HS-27A (cell line): Measurements from ENCODE around the gene NDUFV2.

Source experiments
- DNase-seq: peaks from one replicate; pipeline ENCODE4 v3.0.0-alpha.2; 2012; ENCODE audit warnings: low read depth, missing footprints

The NDUFV2 gene

DNA sequence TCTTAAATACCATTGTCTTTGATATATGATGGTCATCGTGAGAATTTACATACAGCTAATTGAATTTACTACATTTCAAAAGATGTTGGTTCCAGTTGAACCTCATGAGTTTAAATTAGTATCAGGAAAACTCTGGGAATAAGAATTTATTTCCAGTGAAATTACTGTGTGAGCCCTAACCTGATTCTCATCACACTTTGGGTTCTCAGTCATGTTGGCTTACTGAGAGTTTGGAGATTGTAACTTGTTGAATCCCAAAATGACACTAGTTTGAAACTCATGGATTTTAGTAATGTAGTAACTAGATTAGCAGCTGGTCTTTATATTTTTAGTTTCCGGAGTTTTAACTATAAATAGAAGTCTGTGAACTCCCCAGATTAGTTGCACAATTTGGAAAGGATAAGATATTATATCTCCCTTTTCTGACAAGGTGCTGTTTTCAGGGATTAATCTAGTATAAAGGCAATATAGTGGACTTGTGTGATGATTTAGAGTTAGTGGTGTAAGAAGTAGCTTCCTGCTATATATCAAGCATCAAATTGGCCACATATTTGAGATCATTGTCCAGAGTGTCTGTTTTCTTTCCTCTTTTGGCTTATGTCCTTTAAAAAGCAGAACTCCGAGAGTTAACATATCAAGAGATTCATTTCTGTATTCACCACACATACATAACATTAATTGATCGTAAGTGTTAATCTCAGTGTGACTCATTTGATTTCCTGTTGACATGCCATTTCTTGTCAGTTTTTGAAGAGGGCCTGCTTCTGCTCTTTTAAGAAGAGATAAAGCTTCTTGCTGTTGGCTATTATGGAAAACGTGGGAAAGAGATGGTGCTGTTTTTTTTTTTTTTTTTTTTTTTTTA is 15.7 kb downstream of the NDUFV2 start:
- no peak for DNase-seq

- no peak for DNase-seq
Observed at GRCh38 chr18:9120796-9121195, 18.3 kb downstream of the NDUFV2 start.

GRCh38 chr18:9123520-9123919 is 21.0 kb downstream of the NDUFV2 start:
- DNase-seq: no peak

DNA sequence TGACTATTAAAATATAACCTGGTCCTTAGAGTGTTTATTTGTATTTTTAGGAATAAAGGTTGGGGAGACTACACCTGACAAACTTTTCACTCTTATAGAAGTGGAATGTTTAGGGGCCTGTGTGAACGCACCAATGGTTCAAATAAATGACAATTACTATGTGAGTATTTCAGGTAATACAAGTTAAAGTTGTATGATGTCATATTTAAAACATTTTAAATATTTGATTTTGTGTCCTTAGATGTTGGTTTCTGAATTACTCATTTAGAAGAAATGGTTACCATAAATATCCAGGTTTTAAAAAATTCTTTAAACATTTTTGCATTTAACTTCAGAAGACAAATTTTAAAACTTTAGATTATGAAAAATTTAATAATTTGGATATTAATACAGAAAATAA is 22.3 kb downstream of the NDUFV2 start:
- no peak for DNase-seq

DNA sequence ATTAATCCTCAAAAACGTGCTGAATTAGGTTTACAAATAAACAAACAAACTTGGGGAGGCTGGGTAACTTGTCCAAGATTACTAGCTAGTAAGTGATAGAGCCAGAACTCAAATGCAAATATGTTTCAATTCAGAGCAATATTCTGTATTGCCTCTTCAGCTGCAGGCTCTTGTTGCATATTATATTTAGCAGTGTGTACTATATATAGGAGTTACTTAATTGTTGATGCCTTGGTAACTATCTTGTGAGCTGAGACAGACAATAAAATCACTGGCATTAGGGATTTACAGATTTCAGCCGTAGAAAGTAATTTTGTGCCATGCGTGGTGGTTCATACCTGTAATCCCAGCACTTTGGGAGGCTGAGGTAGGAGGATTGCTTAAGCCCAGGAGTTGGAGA is 23.8 kb downstream of the NDUFV2 start:
- DNase-seq: no peak

DNA sequence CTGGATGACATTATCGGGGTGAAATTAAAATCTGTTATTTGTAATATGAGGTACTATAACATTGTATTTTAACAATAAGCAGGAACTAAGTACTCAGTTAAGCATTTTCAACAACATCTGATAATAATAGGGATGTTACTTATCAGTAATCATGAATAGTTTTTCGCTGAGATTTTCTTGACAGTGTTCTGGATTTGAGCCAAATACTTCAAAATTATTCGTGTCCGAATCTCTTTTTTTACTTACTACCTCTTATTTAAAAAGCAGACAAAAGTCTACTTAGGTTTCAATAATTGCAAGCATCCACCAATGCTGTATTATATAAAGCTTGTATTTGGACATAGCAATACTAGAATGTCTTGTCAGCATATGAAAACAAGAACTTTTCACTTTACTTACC is 27.7 kb downstream of the NDUFV2 start:
- no peak for DNase-seq

DNA sequence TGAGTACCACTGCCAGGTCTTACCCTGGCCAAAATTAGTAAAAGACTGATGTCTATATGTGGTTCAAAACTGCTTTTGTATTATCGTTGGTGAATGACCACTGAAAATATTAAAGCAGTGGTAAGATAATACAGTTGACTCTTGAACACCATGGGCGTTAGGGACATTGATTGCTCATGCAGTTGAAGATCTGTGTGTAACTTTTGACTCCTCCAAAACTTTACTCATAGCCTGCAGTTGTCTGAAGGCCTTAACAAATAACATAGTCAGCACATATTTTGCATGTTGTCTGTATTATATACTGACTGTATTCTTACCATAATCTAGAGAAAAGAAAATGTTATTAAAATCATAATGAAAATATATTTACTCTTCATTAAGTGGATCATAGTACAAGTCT is 28.3 kb downstream of the NDUFV2 start:
- no peak for DNase-seq

- no peak for DNase-seq
Observed at GRCh38 chr18:9132628-9133027, 30.1 kb downstream of the NDUFV2 start.

DNA sequence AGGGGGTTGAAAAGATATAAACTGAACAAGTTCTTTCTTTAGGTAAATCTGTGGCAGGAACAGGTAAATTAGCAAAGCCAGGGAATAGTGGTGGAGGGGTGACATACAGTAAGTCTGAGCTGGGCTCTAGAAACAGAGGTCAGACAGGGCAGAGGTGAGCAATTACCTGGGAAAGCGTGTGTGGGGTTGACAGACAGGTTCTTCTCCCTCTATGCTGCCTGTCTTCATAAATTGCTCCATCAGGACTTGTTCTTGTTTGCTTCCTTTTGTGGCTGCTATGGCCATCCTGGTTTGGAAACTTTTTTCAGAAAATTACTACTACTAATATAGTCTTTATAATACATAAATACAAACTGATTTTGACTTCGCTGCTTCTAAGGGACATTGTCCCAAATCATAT is 30.7 kb downstream of the NDUFV2 start:
- DNase-seq: no peak

DNA sequence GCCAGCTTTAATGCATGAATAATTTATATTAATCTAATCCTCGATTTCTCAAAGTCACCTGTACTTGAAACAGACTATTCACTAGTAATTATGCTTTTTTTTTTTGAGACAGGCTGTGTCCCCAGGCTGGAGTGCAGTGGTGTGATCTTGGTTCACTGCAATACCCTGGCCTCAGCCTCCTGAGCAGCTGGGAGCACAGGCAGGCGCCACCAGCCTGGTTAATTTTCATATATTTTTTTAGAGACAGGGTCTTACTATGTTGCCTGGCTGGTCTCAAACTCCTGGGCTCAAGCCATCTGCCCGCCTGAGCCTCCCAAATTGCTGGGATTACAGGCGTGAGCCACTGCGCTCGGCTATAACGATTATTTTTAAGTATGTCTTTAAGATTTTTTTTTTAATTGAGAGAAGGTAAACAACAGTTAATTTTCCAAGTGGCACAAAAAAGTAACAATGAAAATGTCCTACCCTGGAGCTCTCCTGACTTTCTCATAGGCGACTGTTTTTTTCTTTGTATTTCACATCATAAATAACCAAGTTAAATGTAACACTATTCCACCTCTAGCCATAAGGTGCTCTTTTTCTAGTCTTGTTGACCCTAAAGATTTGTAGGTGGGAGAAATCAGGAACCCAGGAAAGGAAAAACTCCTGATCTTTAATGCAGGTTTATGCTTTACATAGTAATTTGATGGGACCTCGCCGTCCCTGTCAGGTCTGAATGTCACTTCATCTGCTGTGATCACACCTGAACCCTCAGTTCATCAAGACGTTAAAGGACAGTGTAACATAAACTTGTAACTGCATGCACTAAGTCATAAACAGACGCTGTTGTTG is 32.8 kb downstream of the NDUFV2 start:
- DNase-seq: no peak

DNA sequence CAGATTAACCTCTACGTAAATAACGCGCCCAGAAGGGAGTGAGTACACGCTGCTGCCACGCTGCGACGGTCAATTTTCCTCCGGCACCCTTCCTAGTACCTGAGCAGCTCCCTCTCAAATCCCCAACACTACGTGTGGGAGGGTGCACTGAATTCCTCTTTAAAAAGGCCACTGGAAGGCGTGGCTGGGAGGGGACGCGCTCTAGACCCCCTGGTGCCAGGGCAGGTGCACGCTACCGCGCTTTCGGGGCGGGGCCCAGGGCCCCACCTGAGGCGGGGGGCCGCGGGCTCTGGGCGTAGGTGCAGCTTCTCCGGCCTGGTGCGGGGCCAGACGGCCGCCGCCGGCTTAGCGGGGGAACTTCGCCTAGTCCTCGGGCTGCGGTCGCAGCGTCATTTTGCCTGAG is 33.4 kb downstream of the NDUFV2 start:
- no peak for DNase-seq

DNA sequence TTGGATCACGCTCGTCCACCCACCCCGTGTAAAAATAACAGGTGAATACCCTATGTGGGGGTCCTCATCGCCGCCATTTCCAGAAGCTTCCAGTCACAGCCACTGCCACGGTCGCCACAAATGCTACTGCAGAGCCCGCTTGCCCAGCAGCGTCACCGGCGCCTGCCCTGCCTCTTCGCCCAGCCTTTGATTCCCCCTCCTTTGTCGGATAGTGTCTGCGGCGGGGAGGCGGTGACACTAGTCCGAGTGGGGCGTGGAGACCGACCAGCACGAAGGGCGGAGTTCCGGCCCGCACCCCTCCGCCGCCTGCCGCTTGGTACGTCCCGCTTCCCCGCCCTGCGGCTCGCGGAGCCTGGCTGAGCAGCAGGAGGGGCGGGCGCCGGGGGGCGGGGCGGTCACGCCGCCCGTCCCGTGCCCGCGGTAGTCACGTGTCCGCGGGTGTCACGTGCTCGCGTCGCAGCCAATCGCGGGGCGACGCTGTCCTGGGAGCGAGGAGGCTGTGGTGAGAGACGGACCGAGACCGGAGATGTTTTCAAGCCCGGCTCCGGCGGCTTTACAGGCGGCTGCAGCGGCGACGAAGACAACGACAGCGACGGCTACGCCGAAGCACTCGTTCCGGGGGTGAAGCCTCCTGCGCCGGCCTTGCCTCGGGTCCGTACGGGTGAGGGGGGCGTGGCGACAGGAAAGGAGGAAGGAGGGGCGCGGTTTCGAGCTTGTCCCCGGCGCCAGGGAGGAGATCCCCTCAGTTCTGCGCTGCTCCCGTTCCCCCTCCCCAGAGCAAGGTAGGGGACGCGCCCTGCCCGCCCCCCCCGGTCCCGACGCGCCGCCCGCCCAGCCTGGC is 34.0 kb downstream of the NDUFV2 start, which contains the start of gene ANKRD12:
Gene ANKRD12 (plus strand): TSS at position 467 of the 841 bp plus-strand sequence. CDS start 45,652 bp downstream, outside the sequence.
- DNase-seq: peak; percentile 94

DNA sequence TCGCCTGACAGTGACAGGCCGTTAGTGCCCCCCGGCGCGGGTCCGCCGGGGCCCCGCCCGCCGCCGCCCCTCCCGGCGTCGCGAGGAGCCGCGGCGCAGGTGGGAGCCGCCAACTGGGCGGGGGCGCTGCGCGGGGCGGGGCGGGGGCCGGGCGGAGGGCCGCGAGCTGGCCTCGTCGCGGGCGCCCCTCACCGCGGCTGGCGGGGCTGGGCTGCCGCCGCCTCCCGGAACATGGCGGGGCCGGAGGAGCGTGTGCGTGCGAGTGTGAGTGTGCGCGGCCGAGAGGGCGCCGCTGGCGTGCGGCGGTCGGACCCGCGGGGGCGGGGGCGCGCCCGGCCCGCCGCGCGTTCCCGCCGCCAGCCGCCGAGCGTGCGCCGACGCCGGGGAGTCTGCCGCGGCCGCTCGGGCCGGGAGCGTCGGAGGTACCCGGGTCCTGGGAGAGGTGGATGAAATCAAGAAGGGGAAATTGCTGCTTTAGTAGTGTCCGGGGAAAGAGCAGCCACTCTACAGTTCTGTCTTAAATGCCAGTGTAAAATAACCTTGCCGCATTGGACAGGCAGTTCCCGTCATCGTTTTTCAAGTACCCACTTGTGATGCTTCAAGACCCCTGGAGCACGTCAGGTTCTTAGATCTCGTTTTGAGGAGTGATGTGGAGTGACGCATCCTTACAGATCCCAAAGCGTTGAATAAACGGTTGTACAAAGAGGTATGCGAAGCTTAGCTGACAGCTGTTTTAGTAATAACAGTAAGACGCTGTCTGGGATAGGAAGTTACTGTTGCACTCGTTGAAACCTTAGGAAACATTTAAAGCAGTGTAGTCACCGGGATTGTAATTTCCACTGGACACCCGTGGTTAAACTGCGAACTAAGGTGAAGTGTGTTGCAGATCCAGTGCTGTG is 34.9 kb downstream of the NDUFV2 start:
- DNase-seq: peak; percentile 76

- no peak for DNase-seq
Observed at GRCh38 chr18:9139400-9140039, 37.0 kb downstream of the NDUFV2 start.

DNA sequence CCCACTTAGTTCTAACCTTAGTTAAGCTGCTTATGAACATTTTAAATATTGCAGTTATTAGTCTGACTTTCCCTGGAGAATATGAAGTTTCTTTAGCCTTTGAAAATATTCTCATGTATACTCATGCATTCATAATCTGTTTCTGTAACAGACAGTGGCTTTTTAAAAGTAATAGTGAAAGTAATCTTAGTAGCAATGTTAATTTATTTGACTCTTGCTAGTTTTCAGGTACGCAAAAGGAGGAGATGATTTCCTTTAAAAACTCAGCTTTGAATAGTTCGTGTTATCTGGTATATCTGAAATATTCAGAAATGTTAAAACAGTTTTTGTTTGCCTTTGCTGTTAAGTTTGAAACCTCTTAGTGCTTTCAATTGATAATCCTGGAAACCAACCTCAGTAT is 37.9 kb downstream of the NDUFV2 start:
- no peak for DNase-seq

DNA sequence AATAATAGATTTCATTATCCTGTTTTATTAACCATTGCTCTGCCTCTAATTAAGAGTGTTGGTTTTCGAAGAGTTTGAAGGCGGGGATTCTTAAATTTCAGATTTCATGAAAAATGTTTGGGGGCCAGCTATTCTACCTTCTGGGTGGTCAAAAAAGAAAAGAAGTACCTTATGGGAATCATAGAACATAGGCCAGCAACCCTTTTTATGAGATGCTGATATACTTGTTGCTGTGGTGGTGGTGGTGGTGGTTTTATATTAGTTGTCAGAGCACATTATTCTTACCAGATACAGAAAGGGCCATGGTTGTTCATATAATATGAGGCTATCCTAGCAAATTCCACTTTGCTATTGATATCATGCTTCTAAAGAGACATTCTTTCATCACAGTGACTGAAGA is 38.5 kb downstream of the NDUFV2 start:
- no peak for DNase-seq

- DNase-seq: no peak
Observed at GRCh38 chr18:9146224-9146623, 43.7 kb downstream of the NDUFV2 start.

- no peak for DNase-seq
Observed at GRCh38 chr18:9147440-9148202, 45.1 kb downstream of the NDUFV2 start.

GRCh38 chr18:9148203-9148552 is 45.7 kb downstream of the NDUFV2 start:
- DNase-seq: no peak

DNA sequence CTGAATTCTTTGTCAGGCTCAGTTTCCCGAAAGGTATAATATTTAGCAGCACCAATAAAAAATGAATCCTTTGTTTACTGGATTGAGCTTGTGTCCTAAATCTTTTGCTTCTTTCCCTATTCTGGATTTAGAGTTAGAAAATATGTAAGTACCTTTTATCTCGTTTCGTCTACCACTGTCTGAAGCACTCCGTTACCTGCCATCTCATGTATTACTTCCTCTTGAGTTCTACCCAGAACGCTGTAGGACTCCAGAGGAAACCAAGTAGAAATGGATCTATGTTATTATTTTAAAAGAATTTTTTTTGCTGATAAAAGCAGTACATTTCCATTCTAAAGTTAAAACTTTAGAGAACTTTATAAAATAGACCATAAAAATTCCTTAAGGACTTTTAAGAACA is 47.6 kb downstream of the NDUFV2 start:
- DNase-seq: no peak
